Renal cortex interstitium (tissue), 11 donors: Measurements from ENCODE around the gene TK1. TPM values are rescaled to one million over a fixed set of nuclear protein-coding genes. Genes with fewer than 3 reads are reported as not detected.
"Not testable (repeated sequence)": the region's sequence is repeated elsewhere in the genome, so short reads cannot be mapped to it uniquely, and the experiment has no call there.

Experiments
- DNase-seq, 11 donors: peaks; one replicate each; pipeline ENCODE4 v3.0.0-alpha.2; 2013; ENCODE audit warnings: low read depth in 9 of 11, low spot score in 4 of 11; ENCODE audit errors: extremely low read depth in 1 of 11
- polyA plus RNA-seq, 3 donors: library from polyadenylated mRNA; unstranded; fragments of 120-200 nt; gene quantifications; one replicate each; pipeline ENCODE4 v1.2.1, GENCODE V29; 2013; ENCODE audit not compliant: insufficient read length in 3 of 3

The TK1 gene
- polyA plus RNA-seq, 3 donors: 27.0 to 34.5 (median 28.7) TPM

- DNase-seq: no peak
These were observed 43.4 kb downstream of the TK1 start for GRCh38 chr17:78143214-78144146.

GRCh38 chr17:78142119-78142861 is 44.6 kb downstream of the TK1 start:
- no peak for DNase-seq

- no peak for DNase-seq
These were observed 45.3 kb downstream of the TK1 start for GRCh38 chr17:78141437-78142118.

GRCh38 chr17:78140169-78141051 is 46.4 kb downstream of the TK1 start:
- DNase-seq: peak in 2 of 11 donors; percentile 47 to 82

- DNase-seq: not testable (repeated sequence)
These were observed 47.0 kb downstream of the TK1 start for GRCh38 chr17:78139861-78140168.

GRCh38 chr17:78138204-78139060 is 48.4 kb downstream of the TK1 start:
- DNase-seq: no peak

GRCh38 chr17:78137392-78138203 is 49.3 kb downstream of the TK1 start:
- no peak for DNase-seq

GRCh38 chr17:78135858-78136500 is 50.9 kb downstream of the TK1 start:
- no peak for DNase-seq

GRCh38 chr17:78134899-78135385 is 51.9 kb downstream of the TK1 start:
- DNase-seq: no peak

- no peak for DNase-seq
These were observed 52.6 kb downstream of the TK1 start for GRCh38 chr17:78133971-78134898.

GRCh38 chr17:78133179-78133951 is 53.5 kb downstream of the TK1 start:
- DNase-seq: no peak

- DNase-seq: no peak
These were observed 54.1 kb downstream of the TK1 start for GRCh38 chr17:78132767-78133178.

GRCh38 chr17:78132084-78132676 is 54.7 kb downstream of the TK1 start:
- peak in 1 of 11 donors; percentile 37 for DNase-seq
